ENCODE data around the gene PPIF.
"Not testable (repeated sequence)": the region's sequence is repeated elsewhere in the genome, so short reads cannot be mapped to it uniquely, and the experiment has no call there.

Gene PPIF

GRCh38 chr10:79331709-79332108 lies 15.6 kb upstream of the PPIF start:
- peak; percentile 43 to 94 (median 57) for DNase-seq

- not testable (repeated sequence) for DNase-seq
These were observed 14.5 kb upstream of the PPIF start for GRCh38 chr10:79332610-79333315.

- DNase-seq = no peak
These were observed 13.8 kb upstream of the PPIF start for GRCh38 chr10:79333513-79333912.

- no peak for DNase-seq
These were observed 12.7 kb upstream of the PPIF start for GRCh38 chr10:79334573-79334972.

GRCh38 chr10:79335094-79335469 lies 12.2 kb upstream of the PPIF start:
- no peak for DNase-seq

GRCh38 chr10:79335470-79336235 lies 11.6 kb upstream of the PPIF start:
- DNase-seq = no peak

- no peak for DNase-seq
These were observed 11.0 kb upstream of the PPIF start for GRCh38 chr10:79336276-79336675.

- no peak for DNase-seq
These were observed 10.5 kb upstream of the PPIF start for GRCh38 chr10:79336739-79337138.

- DNase-seq = not testable (repeated sequence)
These were observed 9.3 kb upstream of the PPIF start for GRCh38 chr10:79337783-79338469.

- no peak for DNase-seq
These were observed 8.0 kb upstream of the PPIF start for GRCh38 chr10:79339266-79339665.

GRCh38 chr10:79340646-79341244 lies 6.5 kb upstream of the PPIF start:
- no peak for DNase-seq

GRCh38 chr10:79342295-79342761 lies 4.9 kb upstream of the PPIF start:
- no peak for DNase-seq

- no peak for DNase-seq
These were observed 4.3 kb upstream of the PPIF start for GRCh38 chr10:79342811-79343561.

- DNase-seq = no peak
These were observed 2.6 kb upstream of the PPIF start for GRCh38 chr10:79344502-79345195.

- no peak for DNase-seq
These were observed 1.8 kb upstream of the PPIF start for GRCh38 chr10:79345241-79346011.

- DNase-seq = no peak
These were observed 1.3 kb upstream of the PPIF start for GRCh38 chr10:79346012-79346340.

GRCh38 chr10:79346388-79347225 lies 662 bp upstream of the PPIF start:
- no peak for DNase-seq

GRCh38 chr10:79347894-79348639 lies 798 bp downstream of the PPIF start:
- DNase-seq = peak; percentile 48 to 85 (median 59)

GRCh38 chr10:79348640-79348988 lies 1.3 kb downstream of the PPIF start:
- DNase-seq = no peak

All from T-helper 1 cell (primary cell).